Neuron (in vitro differentiated cells): Measurements from ENCODE around the gene PSENEN.

Experiments
- H2AFZ ChIP-seq: one replicate; pipeline ENCODE4 v1.6.1; 2013; ENCODE audit warnings: low read depth, mild to moderate bottlenecking, inconsistent platforms, low read length, moderate library complexity
- H3K27me3 ChIP-seq: one replicate; pipeline ENCODE4 v1.6.1; 2013; ENCODE audit warnings: low read length; ENCODE audit not compliant: insufficient read depth
- H3K36me3 ChIP-seq: one replicate; pipeline ENCODE4 v1.6.1; 2013; ENCODE audit warnings: low read length; ENCODE audit not compliant: insufficient read depth
- H3K4me1 ChIP-seq: one replicate; pipeline ENCODE4 v1.6.1; 2013; ENCODE audit warnings: low read length; ENCODE audit not compliant: insufficient read depth
- H3K4me3 ChIP-seq: 2 replicates; pipeline ENCODE4 v1.5.1; 2013; ENCODE audit warnings: mild to moderate bottlenecking, low read length, moderate library complexity
- H3K9me3 ChIP-seq: one replicate; pipeline ENCODE4 v1.6.1; 2013; ENCODE audit warnings: low read length

Gene PSENEN

GRCh38 chr19:35754370-35755130, 9.1 kb downstream of the PSENEN start:
- Histone ChIP-seq H3K9me3 (no peaks in the 10 kb centered on the region), H2AFZ (no peak overlapping the region), H3K4me1 (peaks cover 11% of the 10 kb centered on the region), H3K27me3 (no peaks in the 10 kb centered on the region), H3K36me3 (peaks cover 29% of the 10 kb centered on the region), H3K4me3 (no peak overlapping the region)

GRCh38 chr19:35755131-35755549, 9.7 kb downstream of the PSENEN start:
- H2AFZ ChIP-seq = no peak overlapping the region
- H3K27me3 ChIP-seq = no peaks in the 10 kb centered on the region
- peaks cover 11% of the 10 kb centered on the region for H3K4me1 ChIP-seq
- H3K4me3 ChIP-seq = no peak overlapping the region
- peaks cover 32% of the 10 kb centered on the region for H3K36me3 ChIP-seq
- H3K9me3 ChIP-seq = no peaks in the 10 kb centered on the region

DNA sequence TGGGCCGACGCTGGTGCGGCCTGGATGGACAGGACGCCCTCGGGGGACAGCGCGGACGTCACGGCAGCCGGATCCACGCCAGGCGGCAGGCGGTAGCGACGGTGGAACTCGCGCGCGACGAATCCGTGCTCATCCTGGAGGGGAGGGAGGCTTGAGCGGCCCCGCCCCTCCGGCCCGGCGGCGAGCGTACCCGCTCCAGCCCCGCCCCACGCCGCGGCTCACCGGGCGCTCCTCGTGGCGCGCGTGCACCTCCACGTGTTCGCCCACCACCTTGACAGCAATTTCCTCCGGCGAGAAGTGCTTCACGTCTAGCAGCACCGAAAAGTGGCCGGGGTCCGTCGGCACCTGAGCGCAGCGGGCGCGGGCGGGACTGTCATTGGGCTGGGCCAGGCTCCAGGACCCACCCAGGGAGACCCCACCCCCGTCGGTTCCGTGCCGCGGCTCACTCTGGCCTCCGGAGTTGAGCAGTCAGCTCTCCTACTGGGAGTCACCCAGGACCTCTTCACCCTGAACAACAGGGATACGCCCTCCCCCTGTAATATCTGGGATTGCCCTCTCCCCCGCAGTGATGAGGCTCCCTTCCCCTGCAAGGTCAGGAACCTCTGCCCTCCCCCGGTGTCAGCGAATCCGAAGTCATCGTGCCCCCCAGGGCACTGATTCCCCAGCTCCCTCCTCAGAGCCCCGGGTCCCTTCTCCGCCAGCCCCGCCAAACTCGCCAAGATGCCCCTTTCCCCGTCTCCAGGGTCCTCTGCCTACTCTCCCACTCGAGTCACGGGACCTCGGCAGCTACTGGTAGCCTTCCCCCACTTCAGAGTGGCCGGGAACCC, 10.3 kb downstream of the PSENEN start:
- no peaks in the 10 kb centered on the region for H3K9me3 ChIP-seq
- no peaks in the 10 kb centered on the region for H3K27me3 ChIP-seq
- H3K4me1 ChIP-seq = peaks cover 11% of the 10 kb centered on the region
- no peak overlapping the region for H2AFZ ChIP-seq
- no peak overlapping the region for H3K4me3 ChIP-seq
- H3K36me3 ChIP-seq = peaks cover 34% of the 10 kb centered on the region

DNA sequence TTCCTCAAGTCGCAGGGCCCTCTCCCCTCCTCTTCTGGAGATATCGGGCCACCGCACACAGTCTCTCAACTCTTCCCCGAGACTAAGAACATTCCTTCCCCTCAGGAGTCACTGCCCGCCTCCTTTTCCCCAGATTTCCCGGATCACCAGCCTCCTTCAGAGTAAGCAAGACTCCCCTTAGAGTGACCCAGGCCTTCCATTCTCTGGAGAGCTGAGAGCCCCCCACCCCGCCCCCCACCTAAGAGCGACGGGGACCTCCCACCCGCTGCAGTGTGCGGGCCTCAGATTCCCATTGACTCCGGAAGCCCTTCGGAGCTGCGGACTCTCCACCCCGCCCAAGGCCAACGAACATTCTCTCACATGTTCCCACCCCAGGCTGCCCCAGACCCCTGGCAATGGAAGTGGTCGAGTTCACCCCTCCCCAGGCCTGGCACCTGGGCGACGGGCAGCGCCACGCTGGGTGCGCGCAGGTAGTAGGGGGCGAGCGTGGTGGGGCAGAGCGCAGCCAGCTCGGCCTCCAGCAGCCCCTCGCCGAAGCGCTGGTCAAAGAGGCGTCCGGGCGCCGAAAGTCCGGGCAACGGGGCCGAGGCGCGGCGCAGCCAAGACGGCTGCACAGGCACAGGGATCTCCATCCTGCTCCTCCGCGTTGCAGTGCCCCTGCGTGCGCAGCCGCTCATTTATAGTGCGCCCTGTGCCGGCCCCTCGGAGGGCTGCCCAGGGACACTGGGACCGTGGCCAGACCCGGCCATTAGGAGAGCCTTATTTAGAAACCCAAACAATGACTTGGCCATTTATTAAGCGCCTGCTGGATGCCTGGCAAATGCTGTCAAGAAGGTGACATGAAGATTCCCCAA, 11.2 kb downstream of the PSENEN start, which contains the start of gene HSPB6:
TSS of gene HSPB6 (minus strand) at position 653 of the 854 bp plus-strand sequence. CDS start at position 632, 21 bp downstream.
- H3K36me3 ChIP-seq = peaks cover 38% of the 10 kb centered on the region

DNA sequence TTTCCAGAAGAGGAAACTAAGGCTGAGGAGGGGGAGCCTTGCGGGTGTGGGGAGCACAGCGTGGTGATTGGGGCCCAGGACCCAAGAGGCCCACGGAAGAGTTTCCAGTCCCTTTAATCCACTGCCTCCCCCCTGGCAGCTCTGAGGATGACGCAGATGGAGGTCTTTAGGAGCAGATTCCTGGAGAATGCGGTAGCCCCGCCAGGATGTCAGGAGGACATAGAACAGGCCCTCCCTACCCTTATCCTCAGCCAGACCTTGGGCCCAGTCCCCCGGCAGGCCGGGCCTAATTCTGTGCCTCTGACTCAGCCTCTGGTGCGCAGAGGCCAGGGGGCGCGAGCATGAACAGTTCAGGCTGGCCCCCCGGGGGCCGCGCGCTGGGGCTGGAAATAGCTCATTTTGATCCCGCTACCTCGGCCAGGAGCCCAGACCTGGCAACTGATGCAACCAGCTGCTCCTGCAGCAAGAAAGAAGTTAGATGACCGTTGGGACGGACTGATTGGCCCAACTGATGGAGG, 11.8 kb downstream of the PSENEN start:
- H3K36me3 ChIP-seq = peaks cover 40% of the 10 kb centered on the region
- peak overlapping the region; percentile 95 for H3K4me3 ChIP-seq
- H2AFZ ChIP-seq = no peak overlapping the region
- H3K9me3 ChIP-seq = no peaks in the 10 kb centered on the region
- peaks cover 11% of the 10 kb centered on the region for H3K4me1 ChIP-seq
- no peaks in the 10 kb centered on the region for H3K27me3 ChIP-seq

More for the DNA sequence above, 11.2 kb downstream of the PSENEN start, which contains the start of gene HSPB6:
- Histone ChIP-seq H2AFZ (no peak within 1 kb of the TSS), H3K4me3 (peak within 1 kb of the TSS; percentile 95), H3K4me1 (peaks cover 11% of the 10 kb centered on the region), H3K9me3 (no peaks in the 10 kb centered on the region), H3K27me3 (no peaks in the 10 kb centered on the region)

DNA sequence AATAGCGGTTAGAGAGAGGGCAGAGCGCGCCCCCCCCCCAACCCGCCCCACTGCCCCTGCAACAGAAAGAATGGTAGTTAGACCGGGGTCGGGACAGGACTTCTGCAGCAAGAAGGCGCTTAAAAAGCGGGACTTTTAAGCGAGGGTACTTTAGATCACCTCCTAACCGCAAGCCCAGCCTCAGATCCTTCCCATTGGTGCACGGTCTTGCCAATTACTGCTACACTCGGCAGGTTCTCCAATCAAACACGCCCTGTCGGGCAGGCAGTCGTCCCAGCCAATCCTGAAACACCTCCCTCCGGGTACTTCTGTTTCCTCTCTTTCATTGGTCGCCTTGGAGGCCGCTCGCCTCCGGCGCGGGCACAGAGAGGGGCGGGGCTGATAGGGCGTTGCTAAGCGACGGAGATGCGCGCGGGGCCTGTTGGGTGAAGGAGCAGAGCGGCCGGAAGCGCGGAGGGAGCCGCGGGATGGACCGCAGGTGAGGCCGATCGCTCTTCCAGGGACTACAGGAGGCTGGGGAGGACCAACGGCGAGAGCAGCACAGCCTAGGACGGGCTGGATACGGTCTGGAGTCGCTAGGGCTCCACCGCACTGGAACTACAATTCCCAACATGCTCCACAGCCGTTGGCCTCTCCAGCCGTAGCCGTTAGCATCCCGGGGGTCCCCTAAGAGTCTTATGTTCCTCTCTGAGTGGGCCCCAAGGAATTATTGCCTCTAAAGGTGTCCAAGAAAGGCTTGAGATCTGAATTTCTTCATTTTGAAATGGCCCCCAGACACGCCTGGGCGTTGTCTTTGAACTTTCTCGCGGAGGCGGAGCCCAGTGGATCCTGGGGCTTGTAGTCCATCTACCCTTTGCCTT, 12.5 kb downstream of the PSENEN start, which contains the start of gene PROSER3:
TSS of gene PROSER3 (plus strand) at position 428 of the 860 bp plus-strand sequence. CDS start at position 468, 40 bp downstream.
- Histone ChIP-seq H3K27me3 (no peaks in the 10 kb centered on the region), H3K4me3 (peak within 1 kb of the TSS; percentile 95), H3K36me3 (peaks cover 34% of the 10 kb centered on the region), H3K4me1 (peaks cover 11% of the 10 kb centered on the region), H3K9me3 (no peaks in the 10 kb centered on the region), H2AFZ (peak within 1 kb of the TSS; percentile 87)

DNA sequence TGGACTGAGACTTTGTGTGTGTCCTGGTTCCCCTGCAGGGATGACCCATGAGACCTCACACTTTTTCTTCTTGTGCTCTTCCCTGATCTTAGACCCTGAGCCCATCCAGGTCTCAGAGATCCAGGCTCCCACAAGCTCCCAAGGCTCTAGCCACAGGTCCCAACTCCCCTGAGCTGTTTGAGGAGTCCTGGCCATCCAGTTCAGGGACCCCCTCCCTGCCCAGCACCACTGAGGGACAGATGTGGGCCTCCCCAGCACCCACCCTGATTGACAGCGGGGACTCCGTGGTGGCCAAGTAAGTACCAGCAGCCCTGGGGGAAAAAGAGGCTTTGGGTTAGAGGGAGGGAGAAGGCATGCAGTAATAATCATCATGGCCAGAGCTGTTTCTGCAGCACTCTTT, 14.2 kb downstream of the PSENEN start:
- Histone ChIP-seq H3K36me3 (peaks cover 27% of the 10 kb centered on the region), H3K4me3 (no peak overlapping the region), H3K9me3 (no peaks in the 10 kb centered on the region), H2AFZ (no peak overlapping the region), H3K27me3 (no peaks in the 10 kb centered on the region), H3K4me1 (peaks cover 11% of the 10 kb centered on the region)

DNA sequence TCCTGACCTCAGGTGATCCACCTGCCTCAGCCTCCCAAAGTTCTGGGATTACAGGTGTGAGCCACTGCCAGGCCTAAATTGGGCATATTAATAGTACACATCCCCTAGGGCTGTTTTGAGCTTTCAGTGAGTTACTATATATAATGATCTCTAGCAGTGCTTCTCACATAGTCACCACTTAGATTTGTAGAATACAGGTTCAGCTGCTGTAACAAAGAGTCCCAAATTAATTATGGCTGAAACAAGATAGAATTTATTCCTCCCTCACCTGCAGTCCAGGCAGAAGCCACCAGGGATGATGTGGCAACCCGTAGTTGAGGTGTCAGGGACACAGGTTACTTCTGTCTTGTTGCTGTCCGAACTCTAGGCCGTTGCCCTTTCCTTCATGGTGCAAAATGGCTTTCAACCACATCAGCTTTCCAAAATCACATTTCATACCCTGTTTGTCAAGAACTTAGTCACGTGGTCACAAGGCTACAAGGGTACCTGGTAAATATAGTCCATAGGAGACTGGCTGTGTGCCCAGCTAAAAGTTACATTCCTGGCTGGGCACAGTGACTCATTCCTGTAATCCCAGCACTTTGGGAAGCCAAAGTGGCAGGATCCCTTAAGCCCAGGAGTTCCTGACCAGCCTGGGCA, 15.4 kb downstream of the PSENEN start:
- Histone ChIP-seq H3K36me3 (peaks cover 36% of the 10 kb centered on the region), H3K9me3 (no peaks in the 10 kb centered on the region), H3K27me3 (no peaks in the 10 kb centered on the region), H3K4me3 (no peak overlapping the region), H2AFZ (no peak overlapping the region), H3K4me1 (peaks cover 11% of the 10 kb centered on the region)

DNA sequence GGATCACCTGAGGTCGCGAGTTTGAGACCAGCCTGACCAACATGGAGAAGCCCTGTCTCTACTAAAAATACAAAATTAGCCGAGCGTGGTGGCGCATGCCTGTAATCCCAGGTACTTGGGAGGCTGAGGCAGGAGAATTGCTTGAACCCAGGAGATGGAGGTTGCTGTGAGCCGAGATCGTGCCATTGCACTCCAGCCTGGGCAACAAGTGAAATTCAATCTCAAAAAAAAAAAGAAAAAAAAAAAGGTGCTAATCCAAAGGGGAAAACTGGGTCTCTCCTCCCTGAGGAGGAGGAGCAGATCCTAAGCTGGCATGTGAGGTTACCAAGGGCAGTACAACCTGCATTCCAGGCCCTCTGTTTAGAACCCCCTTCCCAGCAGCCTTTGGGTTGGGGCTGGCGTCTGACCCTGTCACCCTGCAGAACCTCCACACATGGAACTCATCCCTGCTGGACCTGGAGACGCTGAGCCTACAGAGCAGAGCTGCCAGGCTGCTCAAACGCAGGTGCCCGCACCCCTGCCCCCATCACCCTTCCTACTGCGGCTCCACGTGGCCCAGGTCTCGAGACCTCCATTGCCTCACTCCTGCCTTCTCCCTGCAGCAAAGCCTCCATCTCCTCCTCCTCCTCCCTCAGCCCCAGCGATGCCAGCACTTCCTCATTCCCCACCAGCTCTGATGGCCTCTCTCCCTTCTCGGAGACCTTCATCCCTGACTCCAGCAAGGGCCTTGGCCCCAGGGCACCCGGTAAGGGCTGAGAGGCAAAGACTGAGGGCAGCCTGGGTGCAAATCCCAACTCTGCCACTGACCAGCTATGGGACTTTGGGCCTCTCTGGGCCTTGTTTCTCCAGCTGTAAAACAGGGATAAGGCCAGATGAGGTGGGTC, 19.2 kb downstream of the PSENEN start:
- Histone ChIP-seq H2AFZ (no peak overlapping the region), H3K4me3 (no peak overlapping the region), H3K36me3 (peaks cover 58% of the 10 kb centered on the region), H3K27me3 (no peaks in the 10 kb centered on the region), H3K4me1 (no peaks in the 10 kb centered on the region), H3K9me3 (no peaks in the 10 kb centered on the region)

DNA sequence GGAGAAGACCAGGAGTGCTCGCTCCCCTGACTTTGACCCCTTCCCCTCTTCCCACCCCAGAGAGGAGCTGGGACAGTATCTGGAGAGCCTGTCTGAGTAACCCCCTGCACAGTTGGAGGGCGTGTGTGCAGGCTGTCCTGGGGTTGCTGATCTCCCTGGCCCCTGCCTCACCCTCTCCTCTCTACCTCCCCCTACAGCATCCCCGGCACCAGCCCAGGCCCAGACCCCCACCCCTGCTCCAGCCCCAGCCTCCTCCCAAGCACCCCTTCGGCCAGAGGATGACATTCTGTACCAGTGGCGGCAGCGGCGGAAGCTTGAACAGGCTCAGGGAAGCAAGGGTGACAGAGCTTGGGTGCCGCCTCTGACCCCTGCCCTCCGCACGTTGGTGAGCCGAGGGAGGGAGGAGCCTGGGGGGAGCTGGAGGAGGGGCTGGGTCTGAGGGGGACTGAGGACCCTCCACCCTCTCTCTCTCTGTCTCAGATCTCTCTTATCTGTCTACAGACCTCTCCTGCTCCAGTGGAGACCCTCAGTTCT, 21.2 kb downstream of the PSENEN start:
- Histone ChIP-seq H3K4me3 (no peak overlapping the region), H3K9me3 (no peaks in the 10 kb centered on the region), H3K27me3 (no peaks in the 10 kb centered on the region), H3K36me3 (peaks cover 48% of the 10 kb centered on the region), H3K4me1 (no peaks in the 10 kb centered on the region), H2AFZ (no peak overlapping the region)
